HL-60/S4 (cell line): Measurements from ENCODE around the gene TMEM243.
"Not testable (repeated sequence)": the region's sequence is repeated elsewhere in the genome, so short reads cannot be mapped to it uniquely, and the experiment has no call there.

Experiments
- in situ Hi-C: fragments of 300-500 bp; cut with MboI; formaldehyde crosslinking; loops from 2 replicates; pipeline ENCODE4 v1.14.3; 2022; ENCODE audit warnings: low sequenced_read_pairs

Gene TMEM243

DNA sequence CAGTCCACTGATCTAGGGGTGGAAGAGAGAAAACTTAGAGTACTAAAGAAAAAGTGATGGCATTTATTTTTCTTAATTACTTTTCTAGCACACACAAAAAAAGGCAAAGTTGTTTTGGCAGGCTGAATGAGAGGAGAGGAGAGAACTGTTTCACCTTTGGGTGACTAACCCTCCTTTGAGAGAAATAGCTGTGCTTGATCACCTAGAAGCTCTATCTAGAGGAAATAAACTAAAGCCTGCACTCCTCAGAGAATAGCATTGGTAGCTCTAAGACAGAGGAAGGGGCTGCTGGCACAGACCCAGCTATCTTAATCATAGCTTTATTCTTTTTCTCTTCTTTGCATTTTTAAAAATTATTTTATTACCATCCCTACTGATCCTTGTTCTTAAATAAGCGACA is 6.3 kb downstream of the TMEM243 start:
- in situ Hi-C loops = no loop called here

DNA sequence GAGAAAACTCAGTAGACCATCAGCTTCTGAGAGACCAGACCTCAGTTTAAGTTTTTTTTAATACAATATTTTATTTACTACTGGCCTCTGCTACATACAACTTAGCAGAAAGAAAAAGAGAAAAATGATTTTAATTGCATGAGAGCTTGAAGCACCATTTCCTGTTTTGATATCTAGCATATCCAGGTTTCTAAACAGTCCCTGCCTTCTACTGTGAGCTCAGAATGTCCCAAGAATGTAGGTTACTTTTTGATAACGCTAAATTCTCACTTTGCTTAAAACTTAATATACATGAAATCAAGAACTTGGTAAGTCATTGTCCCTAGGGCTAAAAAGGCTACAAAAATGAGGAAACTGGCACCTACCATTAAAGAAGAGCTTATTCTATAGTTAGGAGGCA is 7.0 kb downstream of the TMEM243 start:
- in situ Hi-C loops = no loop called here

DNA sequence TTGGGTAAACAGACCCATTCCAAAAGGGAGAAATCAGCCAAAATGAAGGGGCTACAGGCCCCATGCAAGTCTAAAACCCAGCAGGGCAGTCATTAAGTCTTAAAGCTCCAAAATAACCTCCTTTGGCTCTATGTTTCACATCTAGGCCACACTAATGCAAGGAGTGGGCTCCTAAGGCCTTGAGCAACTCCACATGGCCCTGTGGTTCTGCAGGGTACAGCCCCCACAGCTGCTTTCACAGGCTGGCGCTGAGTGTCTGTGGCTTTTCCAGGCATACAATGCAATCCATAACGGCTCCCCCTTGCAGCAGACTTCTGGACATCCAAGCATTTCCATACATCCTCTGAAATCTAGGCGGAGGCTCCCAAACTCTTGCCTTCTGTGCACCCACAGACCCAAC is 9.0 kb downstream of the TMEM243 start:
- in situ Hi-C loops = no loop called here

DNA sequence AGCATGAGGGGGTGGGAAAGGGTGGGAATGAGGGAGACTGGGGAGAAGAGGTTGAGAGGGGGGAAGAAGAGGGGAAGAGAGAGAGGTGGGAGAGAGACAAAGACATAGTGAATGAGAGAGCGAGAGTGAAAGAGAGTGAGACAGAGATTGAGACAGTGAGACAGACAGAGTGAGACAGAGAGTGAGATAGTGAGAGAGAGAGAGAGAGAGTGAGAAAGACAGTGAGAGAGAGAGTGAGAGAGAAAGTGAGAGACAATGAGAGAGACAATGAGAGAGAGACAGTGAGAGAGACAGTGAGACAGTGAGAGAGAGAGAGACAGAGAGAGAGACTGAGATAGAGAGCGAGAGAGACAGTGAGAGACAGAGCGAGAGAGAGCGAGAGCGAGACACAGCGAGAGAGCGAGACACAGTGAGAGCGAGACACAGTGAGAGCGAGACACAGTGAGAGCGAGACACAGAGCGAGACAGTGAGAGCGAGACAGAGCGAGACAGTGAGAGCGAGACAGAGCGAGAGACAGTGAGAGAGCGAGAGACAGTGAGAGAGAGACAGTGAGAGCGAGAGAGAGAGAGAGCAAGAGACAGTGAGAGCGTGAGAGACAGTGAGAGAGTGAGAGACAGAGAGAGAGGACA is 10.1 kb downstream of the TMEM243 start:
- in situ Hi-C loops = no loop called here

DNA sequence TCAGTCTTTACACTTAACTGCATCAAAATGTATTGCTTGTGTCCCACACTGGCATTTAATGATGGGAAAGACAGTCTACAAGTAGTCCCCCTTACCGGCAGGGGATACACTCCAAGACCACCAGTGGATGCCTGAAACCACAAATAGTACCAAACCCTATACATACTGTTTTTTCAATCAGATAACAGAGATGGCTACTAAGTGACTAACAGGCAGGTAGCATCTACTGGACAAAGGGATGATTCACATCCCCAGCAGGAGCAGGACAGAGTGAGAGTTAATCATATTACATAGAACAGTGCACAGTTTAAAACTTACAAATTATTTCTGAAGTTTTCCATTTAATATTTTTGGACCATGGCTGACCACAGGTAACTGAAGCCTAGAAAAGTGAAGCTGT is 13.2 kb downstream of the TMEM243 start:
- in situ Hi-C loops = no loop called here

DNA sequence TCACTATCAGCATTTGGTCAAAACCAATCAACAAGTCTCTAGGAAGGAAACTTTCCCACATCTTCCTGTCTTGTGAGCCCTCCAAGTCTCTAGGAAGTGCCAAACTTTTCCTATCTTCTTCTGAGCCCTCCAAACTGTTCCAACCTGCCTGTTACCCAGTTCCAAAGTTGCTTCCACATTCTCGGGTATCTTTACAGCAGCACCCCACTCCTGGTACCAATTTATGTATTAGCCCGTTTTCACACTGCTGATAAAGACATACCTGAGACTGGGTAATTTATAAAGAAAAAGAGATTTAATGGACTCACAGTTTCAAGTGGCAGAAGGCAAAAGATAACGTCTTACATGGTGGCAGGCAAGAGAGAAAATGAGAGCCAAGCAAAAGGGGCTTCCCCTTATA is 13.8 kb downstream of the TMEM243 start:
- in situ Hi-C loops = not testable (repeated sequence)

DNA sequence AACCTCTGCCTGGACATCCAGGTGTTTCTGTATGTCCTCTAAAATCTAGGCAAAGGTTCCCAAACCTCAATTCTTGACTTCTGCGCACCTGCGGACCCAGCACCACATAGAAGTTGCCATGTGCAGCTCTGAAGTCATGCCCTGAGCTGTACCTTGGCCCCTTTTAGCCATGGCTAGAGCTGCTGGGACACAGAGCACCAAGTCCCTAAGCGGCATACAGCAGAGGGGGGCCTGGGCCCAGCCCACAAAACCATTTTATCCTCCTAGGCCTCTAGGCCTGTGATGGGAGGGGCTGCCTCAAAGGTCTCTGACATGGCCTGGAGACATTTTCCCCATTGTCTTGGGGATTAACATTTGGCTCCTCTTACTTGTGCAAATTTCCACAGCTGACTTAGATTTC is 14.6 kb downstream of the TMEM243 start:
- in situ Hi-C loops = no loop called here

DNA sequence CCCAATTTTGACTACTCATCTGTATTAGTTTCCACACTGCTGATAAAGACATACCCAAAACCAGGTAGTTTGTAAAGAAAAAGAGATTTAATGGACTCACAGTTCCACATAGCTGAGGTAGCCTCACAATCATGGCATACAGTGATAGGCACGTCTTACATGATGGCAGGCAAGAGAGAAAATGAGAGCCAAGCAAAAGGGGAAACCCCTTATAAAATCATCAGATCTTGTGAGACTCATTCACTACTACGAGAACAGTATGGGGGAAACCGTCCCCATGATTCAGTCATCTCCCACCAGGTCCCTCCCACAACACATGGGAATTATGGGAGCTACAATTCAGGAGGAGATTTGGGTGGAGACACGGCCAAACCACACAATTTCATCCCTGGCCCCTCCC is 15.6 kb downstream of the TMEM243 start:
- in situ Hi-C loops = not testable (repeated sequence)

DNA sequence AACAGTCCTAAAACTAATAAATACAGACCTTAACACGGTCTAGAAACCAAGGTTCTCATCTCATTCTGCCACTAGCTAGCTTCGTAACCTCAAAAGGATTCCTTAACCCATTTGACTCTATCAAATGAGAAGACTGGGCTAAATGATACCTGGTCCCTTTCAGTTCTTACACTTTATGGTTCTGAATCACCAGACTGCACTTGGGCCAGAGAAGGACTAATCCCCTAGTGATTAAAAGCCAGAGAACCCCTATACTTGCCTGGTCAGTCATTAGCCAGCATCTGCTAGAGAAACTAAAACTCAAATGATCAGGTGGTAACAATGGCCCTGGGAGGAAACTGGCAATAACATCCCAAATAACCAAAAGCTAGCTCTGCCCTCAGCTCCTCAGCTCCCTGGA is 16.8 kb downstream of the TMEM243 start:
- in situ Hi-C loops = no loop called here

DNA sequence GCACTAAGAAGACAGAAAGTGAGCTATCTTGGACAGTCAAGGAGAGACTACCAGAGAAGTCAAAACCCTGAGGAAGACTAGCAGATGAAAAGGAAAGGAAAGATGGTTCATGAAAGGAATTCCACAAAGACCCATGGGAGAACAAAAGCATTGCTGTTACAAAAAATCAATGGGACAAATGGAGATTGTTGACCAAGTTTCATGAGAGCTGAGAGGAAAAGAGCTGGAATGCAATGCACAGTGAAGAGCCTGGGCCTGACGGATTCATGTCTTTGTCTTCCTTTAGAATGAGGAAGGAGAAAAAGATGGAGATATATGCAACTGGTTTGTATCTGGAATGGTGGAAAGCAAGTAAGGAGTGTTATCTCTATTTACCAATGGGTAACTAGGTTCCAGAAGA is 17.3 kb downstream of the TMEM243 start:
- in situ Hi-C loops = no loop called here

DNA sequence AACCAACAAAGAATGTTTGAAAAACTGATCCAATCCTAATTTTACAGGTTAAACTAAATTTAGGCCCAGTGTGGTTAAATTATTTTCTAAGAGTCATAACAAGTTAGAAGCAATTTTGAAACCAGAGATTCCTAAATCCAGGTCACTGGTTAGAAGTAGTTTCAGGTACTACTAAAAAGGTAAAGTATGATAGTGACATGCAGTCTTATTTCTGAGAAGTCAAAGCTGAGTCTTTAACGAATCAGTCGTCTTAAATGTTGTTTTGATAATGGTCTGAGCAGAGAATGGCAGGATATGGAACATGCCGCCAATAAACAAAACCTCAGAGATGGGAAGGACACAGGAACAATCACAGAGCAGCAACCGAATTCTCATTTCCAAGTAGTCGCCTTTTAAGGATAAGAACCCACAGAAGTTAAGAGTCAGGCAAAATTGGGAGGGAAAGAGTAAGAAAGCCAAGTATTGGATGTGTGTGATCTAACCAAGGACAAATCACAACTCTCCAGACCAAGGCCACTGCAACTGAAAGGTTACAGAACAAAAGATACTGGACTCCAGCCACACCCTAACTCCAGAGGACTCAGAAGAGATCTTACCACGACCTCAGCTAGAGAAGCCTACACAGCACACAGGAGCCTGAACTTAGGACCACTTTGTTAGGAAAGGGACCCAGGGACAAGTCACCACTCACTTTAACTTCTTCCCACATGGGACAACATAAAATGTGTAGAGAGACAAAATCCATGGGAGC is 19.7 kb downstream of the TMEM243 start:
- in situ Hi-C loops = no loop called here

DNA sequence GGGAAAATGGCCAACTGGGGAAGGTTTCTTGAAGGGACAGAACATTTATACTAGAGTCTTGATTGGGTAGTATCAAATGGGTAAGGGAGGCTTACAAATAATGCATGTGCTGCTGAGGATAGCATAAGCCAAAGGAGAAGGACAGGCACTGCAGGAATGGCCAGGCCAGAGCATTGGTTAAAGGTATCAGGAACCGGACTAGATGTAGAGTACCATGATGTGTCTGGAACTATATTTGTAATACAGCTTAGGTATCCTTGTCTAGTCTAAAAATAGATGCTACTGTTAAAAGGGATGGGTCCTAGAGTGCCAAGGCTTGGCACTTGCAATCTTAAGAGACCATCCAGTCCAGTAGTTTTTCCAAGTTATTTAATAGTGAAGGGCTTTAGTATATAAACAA is 20.3 kb downstream of the TMEM243 start:
- in situ Hi-C loops = no loop called here

DNA sequence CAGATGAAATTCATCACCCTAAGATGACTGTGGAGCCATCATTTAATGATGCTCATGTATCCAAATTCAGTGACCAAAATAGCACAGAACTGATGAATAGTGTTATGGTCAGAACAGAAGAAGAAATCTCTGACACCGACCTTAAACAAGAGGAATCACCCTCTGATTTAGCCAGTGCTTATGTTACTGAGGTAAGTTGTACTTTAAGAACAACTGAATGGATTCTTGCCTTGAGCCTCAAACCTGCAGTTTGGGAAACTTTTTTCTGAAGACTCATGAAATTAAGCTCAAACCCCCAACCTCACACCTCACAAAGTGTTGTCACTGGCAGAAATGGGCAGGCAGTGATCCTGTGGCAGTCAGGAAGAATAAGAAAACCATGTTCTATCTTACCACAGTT is 25.6 kb downstream of the TMEM243 start:
- in situ Hi-C loops = no loop called here

DNA sequence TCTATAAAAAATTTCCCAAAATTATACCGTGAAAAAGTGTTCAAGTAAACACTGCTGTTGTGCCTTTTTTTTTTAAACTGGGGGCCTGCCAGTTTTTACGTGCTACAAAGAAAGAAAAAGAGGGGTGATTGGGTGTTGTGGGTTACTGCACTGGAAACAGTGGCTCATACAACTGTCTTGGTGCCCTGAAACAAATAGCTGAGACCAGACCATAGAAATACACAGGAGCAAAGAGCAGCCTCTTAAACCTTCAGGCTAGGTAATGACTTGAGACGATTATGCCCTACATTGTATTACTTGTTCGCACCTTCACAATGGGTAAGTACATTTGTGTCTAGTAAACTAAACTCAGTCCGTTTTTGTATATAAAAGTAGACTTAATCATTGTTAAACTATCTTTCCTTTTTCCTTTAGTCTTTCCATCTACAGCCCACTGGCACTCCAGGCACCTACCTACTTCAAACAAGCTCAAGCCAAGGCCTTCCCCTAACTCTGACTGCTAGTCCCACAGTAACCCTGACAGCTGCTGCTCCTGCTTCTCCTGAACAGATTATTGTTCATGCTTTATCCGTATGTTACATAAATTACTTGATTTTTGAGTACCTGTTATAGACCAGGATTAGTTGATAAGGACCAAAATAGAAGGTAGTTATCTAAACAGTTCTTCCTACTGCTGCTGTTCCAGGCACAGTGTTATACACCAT is 26.6 kb downstream of the TMEM243 start:
- in situ Hi-C loops = no loop called here

DNA sequence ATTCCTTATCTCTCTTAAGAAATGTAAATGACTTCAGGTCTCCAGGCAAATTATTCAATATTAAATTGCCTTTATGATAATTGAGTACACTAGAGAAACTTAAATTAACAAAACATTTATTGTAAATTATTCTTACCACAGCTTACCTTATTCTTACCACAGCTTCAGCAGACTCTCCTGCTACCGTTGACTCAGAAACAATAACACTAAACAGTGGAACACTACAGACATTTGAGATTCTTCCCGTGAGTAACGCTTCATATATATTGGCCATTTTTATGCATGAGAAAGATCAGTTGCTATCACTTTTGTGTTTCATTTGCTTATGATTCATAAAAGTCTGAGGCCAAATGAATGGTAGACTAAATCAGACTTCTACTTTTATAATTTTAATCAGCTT is 28.7 kb downstream of the TMEM243 start:
- in situ Hi-C loops = no loop called here

DNA sequence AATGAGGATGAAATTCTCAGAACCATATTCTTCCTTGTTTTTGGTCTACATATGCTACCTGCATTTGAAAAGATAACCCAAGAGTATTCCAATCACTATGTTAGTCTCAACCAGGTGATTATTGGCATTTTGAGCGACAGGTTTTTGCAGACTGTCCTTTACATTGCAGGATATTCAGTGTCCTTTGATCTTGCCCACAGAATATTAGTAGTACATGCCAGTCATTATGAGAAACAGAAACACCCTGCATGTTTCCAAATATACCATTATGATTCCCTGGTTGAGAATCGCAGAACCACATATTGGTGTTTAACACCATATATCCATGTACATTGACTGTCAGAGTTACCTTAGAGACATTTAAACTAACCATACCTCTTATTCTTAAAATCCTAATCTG is 30.6 kb downstream of the TMEM243 start:
- in situ Hi-C loops = no loop called here

DNA sequence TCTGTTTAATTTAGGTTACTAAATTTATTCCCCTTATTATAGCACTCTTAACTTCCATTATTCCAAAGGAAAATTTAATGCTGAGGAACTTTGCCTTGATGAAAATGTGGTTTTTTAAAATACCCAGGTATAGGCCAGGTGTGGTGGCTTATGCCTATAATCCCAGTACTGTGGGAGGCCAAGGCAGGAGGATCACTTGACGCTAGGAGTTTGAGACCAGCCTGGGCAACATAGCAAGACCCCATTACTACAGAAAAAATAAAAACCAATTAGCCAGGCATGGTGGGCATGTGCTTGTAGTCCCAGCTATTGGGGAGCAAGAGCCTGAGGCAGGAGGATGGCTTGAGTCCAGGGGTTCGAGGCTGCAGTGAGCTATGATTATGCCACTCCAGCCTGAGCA is 32.4 kb downstream of the TMEM243 start:
- in situ Hi-C loops = no loop called here

DNA sequence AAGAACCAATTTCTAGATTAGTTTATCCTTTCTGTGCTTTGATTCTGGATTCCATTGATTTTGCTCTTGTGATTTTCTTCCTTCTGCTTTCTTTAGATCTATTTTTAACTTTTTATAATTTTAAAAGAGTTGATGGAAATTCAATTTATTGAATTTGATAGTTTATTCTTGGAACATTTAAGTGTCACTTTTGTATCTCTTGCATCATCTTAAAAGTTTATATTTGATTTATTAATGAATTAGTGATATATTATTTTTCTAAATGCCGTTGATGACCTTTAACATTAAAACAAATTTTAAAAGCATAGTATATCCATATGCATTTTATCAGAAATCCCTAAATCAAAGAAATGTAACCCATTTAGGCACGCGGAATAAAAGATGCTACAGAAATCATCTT is 40.4 kb downstream of the TMEM243 start:
- in situ Hi-C loops = no loop called here

DNA sequence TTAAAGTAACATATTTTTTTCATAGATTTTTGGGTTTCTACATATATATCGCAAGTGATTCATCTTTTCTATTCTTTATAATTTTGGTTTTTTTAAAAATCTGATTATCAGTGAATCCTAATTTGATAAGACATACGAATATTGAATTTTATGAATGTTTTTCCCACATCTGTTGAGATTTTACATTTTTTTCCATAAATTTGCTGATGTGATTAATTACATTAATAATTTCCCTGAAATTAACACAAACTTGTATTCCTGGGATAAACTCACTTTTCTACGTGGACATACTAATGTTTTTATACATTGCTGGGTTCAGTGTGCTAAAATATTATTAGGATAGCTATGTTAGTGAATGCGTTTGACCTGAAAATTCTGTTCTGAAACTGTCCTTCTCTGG is 41.2 kb downstream of the TMEM243 start:
- in situ Hi-C loops = no loop called here

DNA sequence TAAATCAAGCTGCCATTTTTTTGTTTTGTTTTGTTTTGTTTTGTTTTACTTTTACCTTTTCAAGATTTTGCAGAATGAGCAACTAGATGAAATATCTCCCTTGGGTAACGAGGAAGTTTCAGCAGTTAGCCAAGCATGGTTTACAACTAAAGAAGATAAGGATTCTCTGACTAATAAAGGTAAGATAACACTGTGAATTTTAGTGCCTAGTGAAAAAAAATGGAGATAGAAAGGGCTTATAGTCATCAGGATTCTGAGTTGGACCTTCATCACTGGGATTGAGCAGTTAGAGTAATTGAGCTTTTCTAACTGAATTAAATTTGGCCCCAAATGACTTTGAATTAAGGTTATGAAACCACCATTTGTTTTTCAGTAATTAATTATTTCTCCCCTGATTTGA is 46.1 kb downstream of the TMEM243 start:
- in situ Hi-C loops = no loop called here

DNA sequence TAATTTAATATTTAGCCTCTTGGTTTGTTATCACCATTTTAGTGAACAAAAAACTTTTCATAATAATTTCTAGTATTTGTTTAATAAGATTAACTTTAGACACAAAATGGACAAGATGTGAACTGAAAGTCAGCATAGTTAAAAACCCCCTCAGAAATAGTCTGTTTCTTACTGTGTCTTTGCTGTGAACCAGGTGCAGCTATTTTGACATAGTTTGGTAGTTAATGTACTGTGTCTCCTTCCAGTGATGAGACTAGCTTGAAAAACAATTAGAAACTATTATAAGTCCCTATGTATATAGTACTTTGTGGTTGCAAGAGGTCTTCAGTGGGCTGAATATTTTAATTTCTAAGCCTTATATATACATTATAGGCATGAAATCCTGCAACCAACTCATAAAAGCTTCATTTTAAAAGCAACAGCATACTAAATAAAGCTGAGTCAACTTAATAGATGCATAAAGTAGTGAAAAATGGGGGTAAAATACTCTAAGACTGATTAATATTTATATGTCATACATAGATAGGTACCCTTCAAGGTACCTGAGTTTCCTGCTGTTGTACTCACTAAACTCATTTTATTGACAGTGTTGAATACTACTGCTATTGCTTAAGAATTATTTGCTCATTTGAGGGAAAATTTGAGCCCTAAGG is 48.1 kb downstream of the TMEM243 start:
- in situ Hi-C loops = no loop called here

DNA sequence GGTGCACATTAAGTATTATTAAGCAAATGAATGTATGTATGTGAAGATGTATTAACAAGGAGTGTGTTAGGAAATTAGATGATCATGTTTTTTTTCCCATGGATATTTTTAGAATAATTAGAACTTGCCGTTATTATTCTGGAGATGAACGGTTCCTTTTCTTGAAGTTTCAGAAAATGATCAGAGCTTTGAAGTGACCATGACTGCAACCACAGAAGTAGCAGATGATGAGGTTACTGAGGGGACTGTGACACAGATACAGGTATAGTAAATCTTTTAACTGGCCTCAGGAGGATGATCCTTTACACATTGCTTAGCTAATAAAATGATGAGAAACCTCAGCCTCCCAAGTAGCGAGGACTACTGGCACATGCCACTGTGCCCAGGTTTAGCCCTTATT is 48.7 kb downstream of the TMEM243 start:
- in situ Hi-C loops = no loop called here
